HUES64 (cell line): ENCODE data around the gene ZCCHC14.
"Not testable (repeated sequence)": the region's sequence is repeated elsewhere in the genome, so short reads cannot be mapped to it uniquely, and the experiment has no call there.

Source experiments
- H3K27ac ChIP-seq: 2 replicates; pipeline ENCODE4 v1.7.0; 2013; ENCODE audit warnings: low read depth, low read length, inconsistent platforms
- H3K27me3 ChIP-seq: 2 replicates; pipeline ENCODE4 v1.6.1; 2013; ENCODE audit warnings: mild to moderate bottlenecking, low read length; ENCODE audit not compliant: insufficient read depth
- H3K36me3 ChIP-seq: 2 replicates; pipeline ENCODE4 v1.6.1; 2013; ENCODE audit warnings: mild to moderate bottlenecking, low read length; ENCODE audit not compliant: insufficient read depth
- H3K4me1 ChIP-seq: 2 replicates; pipeline ENCODE4 v1.6.1; 2013; ENCODE audit warnings: mild to moderate bottlenecking, low read length, moderate library complexity; ENCODE audit not compliant: insufficient read depth
- H3K4me3 ChIP-seq: 2 replicates; pipeline ENCODE4 v1.5.1; 2013; ENCODE audit warnings: mild to moderate bottlenecking, low read length, moderate library complexity
- H3K9ac ChIP-seq: 2 replicates; pipeline ENCODE4 v1.6.1; 2013; ENCODE audit warnings: mild to moderate bottlenecking, low read depth, low read length
- H3K9me3 ChIP-seq: 2 replicates; pipeline ENCODE4 v1.6.1; 2013; ENCODE audit warnings: low read depth, low read length; ENCODE audit not compliant: insufficient read depth
- WGBS: fragments of 150-250, 120-280 bp; methylation state at CpG from one replicate; pipeline ENCODE4 v1.1.7; 2013; ENCODE audit warnings: missing lambda C conversion rate; 5-methylcytosine and 5-hydroxymethylcytosine counted together

ZCCHC14 gene

DNA sequence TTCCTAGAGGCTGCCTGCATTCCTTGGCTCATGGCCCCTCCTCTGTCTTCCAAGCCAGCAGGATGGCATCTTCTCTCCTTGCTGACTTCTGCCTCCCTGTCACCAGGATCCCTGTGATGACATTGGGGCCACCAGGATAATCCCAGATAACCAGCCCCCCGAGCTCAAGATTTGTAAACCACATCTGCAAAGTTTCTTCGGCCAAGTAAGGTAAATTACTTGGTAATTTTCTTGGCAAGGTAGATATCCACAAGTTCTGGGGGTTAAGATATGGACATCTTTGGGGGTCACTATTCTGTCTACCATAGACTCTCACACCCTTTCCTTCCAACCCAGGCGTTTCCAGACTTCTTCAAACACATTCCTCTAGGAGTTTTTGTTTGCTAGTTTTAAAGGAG is 42.6 kb upstream of the ZCCHC14 start:
- H3K27ac ChIP-seq: no peak overlapping the region
- 85% methylated on average over 2 of the region's 3 CpGs for WGBS
- H3K9ac ChIP-seq: no peak overlapping the region
- peaks cover 19% of the 10 kb centered on the region for H3K9me3 ChIP-seq
- H3K27me3 ChIP-seq: no peaks in the 10 kb centered on the region
- H3K4me1 ChIP-seq: 0 out of 2 replicates have a peak, but pooled peaks cover 4% of the 10 kb centered on the region
- H3K4me3 ChIP-seq: no peak overlapping the region
- no peaks in the 10 kb centered on the region for H3K36me3 ChIP-seq

DNA sequence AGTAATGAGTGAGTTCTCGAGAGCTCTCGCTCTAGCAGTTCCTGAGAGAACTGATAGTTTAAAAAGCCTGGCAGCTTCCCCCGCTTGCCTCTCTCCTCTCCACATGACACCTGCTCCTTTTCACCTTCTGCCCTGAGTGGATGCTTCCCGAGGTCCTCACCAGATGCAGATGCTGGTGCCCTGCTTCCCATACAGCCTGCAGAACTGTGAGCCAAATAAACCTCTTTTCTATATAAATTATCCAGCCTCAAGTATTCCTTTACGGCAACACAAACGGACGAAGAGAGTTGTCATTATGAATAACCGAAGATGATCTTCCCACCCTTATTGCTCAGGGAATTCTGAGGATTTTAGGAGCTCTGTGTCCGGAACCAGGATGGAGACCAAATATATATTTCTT is 41.9 kb upstream of the ZCCHC14 start:
- WGBS: 97% methylated on average over 9 of the region's 9 CpGs
- Histone ChIP-seq H3K36me3 (no peaks in the 10 kb centered on the region), H3K27ac (no peak overlapping the region), H3K9me3 (peaks cover 19% of the 10 kb centered on the region), H3K4me1 (no peaks in the 10 kb centered on the region), H3K9ac (no peak overlapping the region), H3K27me3 (no peaks in the 10 kb centered on the region), H3K4me3 (no peak overlapping the region)

DNA sequence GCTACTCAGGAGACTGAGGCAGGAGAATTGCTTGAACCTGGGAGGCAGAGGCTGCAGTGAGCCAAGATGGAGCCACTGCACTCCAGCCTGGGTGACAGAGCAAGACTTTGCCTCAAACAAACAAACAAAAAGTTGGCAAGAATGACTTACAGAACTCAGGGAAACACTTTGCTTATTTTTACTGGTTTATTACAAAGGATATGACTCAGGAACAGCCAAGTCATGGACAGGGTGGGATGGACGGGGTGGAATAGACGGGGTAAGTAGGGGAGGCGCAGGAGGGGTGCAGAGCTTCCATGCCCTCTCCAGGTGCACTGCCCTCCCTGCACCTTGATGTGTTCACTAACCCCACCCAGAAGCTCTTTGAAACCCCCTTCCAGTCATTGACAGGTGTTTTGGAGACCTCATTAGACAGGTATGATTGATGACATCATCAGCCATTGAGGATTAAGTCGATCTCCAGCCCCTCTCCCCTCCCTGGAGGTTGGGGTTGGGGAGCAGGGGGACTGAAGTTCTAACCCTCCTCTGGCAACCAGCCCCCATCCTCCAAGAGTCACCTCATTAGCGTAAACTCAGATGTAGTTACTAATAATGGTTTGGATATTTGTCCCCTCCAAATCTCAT is 41.3 kb upstream of the ZCCHC14 start:
- Histone ChIP-seq H3K9me3 (peaks cover 19% of the 10 kb centered on the region), H3K4me3 (no peak overlapping the region), H3K27ac (no peak overlapping the region), H3K4me1 (no peaks in the 10 kb centered on the region), H3K9ac (no peak overlapping the region), H3K27me3 (no peaks in the 10 kb centered on the region), H3K36me3 (no peaks in the 10 kb centered on the region)
- WGBS: 91% methylated on average over 3 of the region's 5 CpGs

DNA sequence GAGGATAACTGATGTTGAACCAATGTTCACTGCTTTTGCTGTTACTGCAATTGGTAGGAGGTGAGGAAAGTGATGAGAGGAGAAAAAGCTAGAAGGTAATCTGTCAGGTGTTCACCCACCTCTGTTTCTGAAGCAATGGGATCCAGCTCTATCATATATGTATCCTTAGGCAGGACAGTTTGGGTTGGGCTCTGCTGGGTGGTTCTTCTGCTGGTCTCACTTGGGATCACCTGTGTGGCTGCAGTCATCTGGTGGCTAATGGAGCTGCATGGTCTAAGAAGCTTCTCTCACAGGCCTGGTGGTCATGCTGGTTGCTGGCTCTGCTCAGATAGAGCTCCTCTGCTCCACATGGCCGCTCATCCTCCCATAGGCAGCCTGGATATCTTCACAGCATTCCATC is 40.2 kb upstream of the ZCCHC14 start:
- WGBS: 60% methylated on average over 1 of the region's 1 CpG
- Histone ChIP-seq H3K36me3 (no peaks in the 10 kb centered on the region), H3K4me3 (no peak overlapping the region), H3K9me3 (peaks cover 19% of the 10 kb centered on the region), H3K9ac (no peak overlapping the region), H3K4me1 (no peaks in the 10 kb centered on the region), H3K27ac (no peak overlapping the region), H3K27me3 (no peaks in the 10 kb centered on the region)

DNA sequence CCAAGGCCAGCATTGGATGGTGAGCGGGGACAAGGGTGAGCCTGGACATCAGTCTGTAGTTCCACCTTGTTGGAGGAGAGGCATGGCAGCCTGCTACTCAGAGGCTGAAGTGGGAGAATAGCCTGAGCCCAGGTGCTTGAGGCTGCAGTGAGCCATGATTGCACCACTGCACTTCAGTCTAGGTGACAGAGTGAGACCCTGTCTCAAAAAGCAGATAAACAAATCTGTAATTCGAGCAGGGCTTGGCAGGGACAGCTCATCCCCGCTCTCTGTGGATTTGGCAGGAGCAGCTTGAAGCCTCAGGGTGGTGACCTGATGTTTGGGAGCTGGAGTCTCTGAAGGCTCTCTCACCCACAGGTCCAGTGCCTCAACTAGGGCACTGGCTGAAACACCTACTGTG is 38.6 kb upstream of the ZCCHC14 start:
- Histone ChIP-seq H3K27ac (no peak overlapping the region), H3K9me3 (peaks cover 13% of the 10 kb centered on the region; the same call in 1 of the 2 replicates), H3K4me1 (no peaks in the 10 kb centered on the region), H3K27me3 (no peaks in the 10 kb centered on the region), H3K9ac (no peak overlapping the region), H3K4me3 (no peak overlapping the region), H3K36me3 (no peaks in the 10 kb centered on the region)
- 82% methylated on average over 3 of the region's 3 CpGs for WGBS

- no peak overlapping the region for H3K27ac ChIP-seq
- H3K27me3 ChIP-seq: no peaks in the 10 kb centered on the region
- H3K9me3 ChIP-seq: peaks cover 9% of the 10 kb centered on the region; the same call in 1 of the 2 replicates
- H3K4me1 ChIP-seq: no peaks in the 10 kb centered on the region
- H3K36me3 ChIP-seq: no peaks in the 10 kb centered on the region
- no peak overlapping the region for H3K4me3 ChIP-seq
- H3K9ac ChIP-seq: no peak overlapping the region
- WGBS: 80% methylated on average over 10 of the region's 10 CpGs
Observed at GRCh38 chr16:87528690-87529579, 36.1 kb upstream of the ZCCHC14 start.

DNA sequence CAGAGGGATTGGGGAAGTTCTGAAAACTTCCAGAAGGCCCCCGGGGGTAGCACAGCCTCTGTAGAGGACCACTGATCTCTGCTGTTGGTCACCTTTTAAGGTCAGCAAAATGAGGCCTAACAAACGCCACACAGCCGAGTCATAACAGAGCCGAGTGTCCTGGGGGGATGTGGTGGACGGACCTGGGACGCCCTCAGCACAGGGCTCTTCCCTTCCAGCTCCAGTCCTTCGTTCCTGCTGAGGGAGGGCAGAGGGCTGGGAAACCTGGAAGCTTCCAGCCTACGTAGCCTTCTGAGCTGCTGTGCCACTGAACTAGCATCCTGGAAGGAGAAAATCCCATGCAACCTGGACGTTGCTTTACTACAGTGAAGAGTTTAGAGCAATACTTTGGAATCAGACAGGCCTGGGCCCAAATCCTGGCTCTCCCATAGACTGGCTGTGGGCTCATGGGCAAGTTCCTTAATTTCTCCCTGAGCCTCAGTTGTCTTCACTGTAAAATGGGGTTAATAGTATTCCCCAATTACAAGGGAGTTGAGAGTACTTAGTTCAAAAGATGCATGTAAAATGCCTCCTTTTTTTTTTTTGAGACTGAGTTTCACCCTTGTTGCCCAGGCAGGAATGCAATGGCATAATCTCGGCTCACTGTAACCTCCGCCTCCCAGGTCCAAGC is 34.4 kb upstream of the ZCCHC14 start:
- no peak overlapping the region for H3K27ac ChIP-seq
- no peak overlapping the region for H3K9ac ChIP-seq
- WGBS: 77% methylated on average over 11 of the region's 11 CpGs
- H3K27me3 ChIP-seq: no peaks in the 10 kb centered on the region
- H3K36me3 ChIP-seq: no peaks in the 10 kb centered on the region
- peaks cover 4% of the 10 kb centered on the region; the same call in 1 of the 2 replicates for H3K9me3 ChIP-seq
- no peaks in the 10 kb centered on the region for H3K4me1 ChIP-seq
- H3K4me3 ChIP-seq: no peak overlapping the region

DNA sequence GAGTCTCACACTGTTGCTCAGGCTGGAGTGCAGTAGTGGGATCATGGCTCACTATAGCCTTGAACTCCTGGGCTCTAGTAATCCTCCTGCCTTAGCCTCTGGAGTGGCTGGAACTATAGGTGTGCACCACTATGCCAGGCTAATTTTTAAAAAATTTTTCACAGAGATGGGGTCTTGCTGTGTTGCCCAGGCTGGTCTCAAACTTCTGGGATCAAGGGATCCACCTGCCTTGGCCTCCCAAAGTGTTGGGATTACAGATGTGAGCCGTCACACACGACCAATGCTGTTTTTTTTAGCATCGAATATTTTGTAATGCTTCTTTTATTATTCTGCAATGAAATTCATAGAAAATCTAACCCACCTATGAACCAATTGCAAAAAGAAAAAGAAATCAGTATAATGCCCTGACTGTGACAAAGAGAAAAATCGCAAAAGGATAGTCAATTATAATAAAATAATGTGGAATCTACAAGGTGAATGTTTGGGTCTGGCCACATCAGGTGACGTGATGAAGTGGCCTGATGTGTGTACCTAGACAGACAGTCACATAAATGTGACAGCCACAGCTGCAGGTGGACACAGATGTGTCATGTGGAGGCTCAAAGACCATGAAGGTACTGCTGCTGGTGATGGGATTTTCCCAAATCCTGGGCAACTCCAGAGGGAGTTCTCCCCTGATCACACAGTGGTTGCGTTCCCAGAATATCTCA is 33.6 kb upstream of the ZCCHC14 start:
- Histone ChIP-seq H3K9ac (no peak overlapping the region), H3K4me1 (no peaks in the 10 kb centered on the region), H3K4me3 (no peak overlapping the region), H3K27me3 (no peaks in the 10 kb centered on the region), H3K27ac (no peak overlapping the region), H3K36me3 (no peaks in the 10 kb centered on the region), H3K9me3 (peaks cover 4% of the 10 kb centered on the region; the same call in 1 of the 2 replicates)
- WGBS: 96% methylated on average over 6 of the region's 6 CpGs

GRCh38 chr16:87525352-87525751 is 32.5 kb upstream of the ZCCHC14 start:
- H3K36me3 ChIP-seq: no peaks in the 10 kb centered on the region
- no peak overlapping the region for H3K9ac ChIP-seq
- H3K9me3 ChIP-seq: peaks cover 4% of the 10 kb centered on the region; the same call in 1 of the 2 replicates
- H3K4me3 ChIP-seq: no peak overlapping the region
- no peaks in the 10 kb centered on the region for H3K4me1 ChIP-seq
- WGBS: 82% methylated on average over 3 of the region's 4 CpGs
- no peaks in the 10 kb centered on the region for H3K27me3 ChIP-seq
- no peak overlapping the region for H3K27ac ChIP-seq

DNA sequence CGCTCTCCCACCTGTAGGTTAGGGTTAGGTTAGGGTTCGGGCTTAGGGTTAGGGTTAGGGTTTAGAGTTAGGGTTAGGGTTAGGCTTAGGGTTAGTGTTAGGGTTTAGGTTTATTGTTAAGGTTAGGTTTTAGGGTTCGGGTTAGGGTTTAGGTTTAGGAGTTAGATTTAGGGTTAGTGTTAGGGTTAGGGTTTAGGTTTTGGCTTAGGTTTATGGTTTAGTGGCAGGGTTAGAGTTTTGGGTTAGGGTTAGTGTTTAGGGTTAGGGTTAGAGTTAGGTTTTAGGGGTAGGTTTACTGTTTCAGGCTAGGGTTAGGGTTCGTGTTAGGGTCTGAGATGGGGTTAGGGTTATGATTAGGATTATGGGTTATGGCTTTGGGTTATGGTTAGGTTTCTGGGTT is 31.6 kb upstream of the ZCCHC14 start:
- peaks cover 4% of the 10 kb centered on the region; the same call in 1 of the 2 replicates for H3K9me3 ChIP-seq
- H3K4me1 ChIP-seq: no peaks in the 10 kb centered on the region
- no peak overlapping the region for H3K4me3 ChIP-seq
- no peak overlapping the region for H3K27ac ChIP-seq
- H3K9ac ChIP-seq: no peak overlapping the region
- no peaks in the 10 kb centered on the region for H3K27me3 ChIP-seq
- WGBS: 77% methylated on average over 4 of the region's 4 CpGs
- H3K36me3 ChIP-seq: no peaks in the 10 kb centered on the region

GRCh38 chr16:87523605-87524004 is 30.8 kb upstream of the ZCCHC14 start:
- not testable (repeated sequence) for H3K36me3 ChIP-seq, H3K27ac ChIP-seq, H3K9me3 ChIP-seq, H3K4me1 ChIP-seq, H3K4me3 ChIP-seq, H3K27me3 ChIP-seq, H3K9ac ChIP-seq
- 91% methylated on average over 4 of the region's 6 CpGs for WGBS
